GM18517 (cell line): ENCODE data around the gene ZBTB45.
"Not testable (repeated sequence)": the region's sequence is repeated elsewhere in the genome, so short reads cannot be mapped to it uniquely, and the experiment has no call there.

Experiments
- ATAC-seq: cut with Tn5 transposase; IDR thresholded peaks from one replicate; pipeline ENCODE4 v1.9.1; 2021; ENCODE audit warnings: mild to moderate bottlenecking, moderate library complexity; ENCODE audit not compliant: unreplicated experiment

ZBTB45 gene

DNA sequence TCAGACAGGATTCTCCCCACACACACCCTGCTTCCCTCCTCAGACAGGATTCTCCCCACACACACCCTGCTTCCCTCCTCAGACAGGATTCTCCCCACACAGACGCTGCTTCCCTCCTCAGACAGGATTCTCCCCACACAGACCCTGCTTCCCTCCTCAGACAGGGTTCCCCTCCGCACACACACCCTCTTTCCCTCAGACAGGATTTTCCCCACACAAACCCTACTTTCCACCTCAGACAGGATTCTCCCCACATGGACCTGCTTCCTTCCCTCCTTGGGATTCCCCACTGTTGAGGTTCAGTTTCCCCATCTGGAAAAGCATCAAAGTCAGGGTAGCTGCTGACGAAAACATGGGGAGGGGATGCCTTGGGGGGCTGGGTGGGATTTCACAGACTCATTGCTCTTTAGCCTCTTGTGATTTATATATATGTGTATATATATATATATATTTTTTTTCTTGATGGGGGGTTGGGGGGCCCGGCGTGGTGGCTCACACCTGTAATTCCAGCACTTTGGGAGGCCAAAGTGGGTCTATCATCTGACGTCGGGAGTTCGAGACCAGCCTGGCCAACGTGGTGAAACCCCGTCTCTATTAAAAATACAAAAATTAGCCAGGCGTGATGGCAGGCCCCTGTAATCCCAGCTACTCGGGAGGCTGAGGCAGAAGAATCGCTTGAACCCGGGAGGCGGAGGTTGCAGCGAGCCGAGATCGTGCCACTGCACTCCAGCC, 23.2 kb upstream of the ZBTB45 start:
- ATAC-seq: not testable (repeated sequence)

- ATAC-seq: not testable (repeated sequence)
Measured at GRCh38 chr19:58539169-58539559, 19.6 kb upstream of the ZBTB45 start.

GRCh38 chr19:58538257-58539168, 18.9 kb upstream of the ZBTB45 start:
- no peak for ATAC-seq

DNA sequence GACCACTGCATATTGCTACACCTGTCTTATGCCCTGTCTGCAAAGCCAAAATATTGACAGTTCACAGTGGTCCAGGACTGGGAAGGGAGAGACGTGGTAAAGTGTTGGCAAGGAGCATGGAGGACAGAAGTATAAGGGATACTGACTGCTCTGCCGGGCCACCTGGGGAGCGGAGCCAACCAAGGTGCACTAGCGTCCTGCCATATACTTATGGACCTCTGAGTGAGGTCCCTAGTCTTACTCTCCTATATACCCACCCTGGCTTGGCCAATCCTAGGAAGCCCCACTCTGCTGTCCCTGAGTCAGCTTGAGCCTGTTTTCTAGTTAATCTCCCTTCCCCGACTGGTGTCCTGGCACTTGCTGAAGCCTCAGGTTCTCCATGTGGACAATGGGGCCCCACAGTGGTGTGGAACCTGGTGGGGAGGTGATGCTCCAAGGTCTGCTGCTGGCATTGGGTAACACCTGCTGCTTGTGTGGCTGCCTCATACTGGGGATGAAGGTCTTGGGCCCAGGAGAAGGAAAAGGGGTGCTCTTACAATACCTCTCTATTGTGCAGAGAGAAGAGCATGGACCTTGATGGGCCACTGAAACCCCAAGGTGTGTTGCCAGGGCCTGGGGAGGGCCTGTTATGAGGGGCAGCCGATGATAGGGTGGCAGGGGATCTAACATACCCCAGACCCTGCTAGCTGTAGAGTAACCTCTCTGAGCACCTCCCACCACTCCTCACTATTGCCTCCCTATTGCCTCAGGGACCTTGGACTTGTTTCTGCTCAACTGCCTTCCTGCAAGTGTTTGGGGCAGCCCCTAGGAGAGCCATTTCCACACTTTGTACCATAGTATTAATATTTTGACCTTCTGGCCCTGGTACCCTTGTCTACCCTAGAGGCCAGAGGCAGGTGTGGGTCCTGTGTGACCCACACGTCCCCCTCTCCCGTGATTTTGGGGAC, 17.5 kb upstream of the ZBTB45 start:
- no peak for ATAC-seq

- ATAC-seq: no peak
Measured at GRCh38 chr19:58535857-58536256, 16.2 kb upstream of the ZBTB45 start.

DNA sequence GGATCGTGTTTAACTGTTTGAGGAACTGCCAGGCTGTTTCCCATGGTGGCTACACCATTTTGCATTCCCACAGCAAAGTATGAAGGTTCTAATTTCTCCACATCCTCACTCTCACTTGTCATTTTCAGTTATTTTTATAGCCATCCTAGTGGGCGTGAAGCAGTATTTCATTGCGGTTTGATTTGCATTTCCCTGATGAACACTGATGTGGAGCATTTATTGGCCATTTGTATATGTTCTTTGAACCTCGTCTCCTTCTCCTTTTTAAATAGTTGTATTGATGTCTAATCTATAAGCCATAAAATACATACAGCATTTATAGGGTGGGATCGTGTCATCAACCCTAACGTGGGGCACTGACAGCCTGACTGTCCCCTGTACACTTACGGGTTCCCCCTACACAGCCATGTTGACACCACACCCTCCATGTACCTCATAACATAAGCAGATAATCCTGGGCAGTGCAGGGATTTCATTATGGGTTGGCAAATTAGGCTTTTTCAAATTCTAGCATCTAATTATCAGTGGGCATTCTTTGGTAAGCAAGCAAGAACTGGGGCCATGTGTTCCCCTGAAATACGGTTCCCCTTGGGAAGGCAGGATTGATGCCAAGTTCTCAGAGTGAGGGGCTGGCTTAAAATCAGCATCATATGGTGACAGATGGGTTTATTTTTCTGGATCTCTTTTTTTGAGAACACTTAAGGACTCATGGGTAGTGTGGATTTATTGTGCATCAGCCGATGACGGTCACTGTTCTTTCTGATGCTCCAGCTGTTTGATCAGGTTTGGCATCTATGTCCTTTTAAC, 11.6 kb upstream of the ZBTB45 start:
- no peak for ATAC-seq

DNA sequence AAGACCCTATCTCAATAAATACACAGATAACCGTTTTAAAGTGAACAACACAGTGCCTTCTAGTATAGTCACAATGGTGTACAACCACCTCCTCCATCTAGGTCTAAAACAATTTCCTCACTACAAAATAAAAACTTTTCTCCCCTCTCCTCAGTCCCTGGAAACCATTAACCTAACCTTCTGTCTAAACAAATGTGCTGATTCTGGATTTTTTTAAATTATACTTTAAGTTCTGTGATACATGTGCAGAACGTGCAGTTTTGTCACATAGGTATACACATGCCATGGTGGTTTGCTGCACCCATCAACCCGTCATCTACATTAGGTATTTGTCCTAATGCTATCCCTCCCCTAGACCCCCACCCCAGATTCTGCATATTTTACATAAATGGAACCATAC, 9.8 kb upstream of the ZBTB45 start:
- ATAC-seq: no peak

DNA sequence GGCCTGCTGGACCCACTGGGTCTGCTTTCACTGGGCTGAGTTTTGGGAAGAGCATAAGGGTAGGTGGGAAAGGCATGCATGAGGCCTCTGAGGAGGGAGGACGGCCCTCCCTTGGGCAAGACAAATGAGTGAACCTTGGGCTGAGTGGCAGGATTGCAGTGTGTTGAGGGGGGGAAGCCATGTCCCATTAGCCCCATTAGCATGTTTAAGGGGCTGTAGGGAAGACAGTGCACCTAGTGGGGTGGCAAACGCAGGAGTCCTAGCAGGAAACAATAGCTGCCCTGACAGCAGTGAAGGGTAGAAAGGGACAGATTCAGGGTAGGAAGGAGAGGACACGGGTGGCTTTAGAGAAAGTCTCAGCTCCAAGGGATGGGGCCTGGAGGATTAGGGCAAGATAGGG, 3.1 kb upstream of the ZBTB45 start:
- no peak for ATAC-seq

- no peak for ATAC-seq
Measured at GRCh38 chr19:58521651-58522050, 2.0 kb upstream of the ZBTB45 start.

DNA sequence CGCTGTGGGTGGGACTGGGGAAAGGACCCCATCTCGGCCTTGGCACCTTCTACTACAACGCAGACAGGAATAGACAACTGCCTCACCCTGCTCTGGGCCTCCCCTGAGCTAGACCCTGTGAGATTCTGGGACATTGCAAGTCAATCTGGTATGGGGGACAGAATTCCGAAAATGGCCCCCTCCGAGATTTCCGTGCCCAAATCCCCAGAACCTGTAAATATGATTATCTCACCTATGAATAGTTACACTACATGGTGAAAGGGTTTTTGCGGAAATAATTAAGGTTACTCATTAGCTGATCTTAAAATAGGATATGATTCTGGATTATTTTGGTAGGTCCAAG, 618 bp upstream of the ZBTB45 start:
- no peak for ATAC-seq

GRCh38 chr19:58519087-58519354, 589 bp downstream of the ZBTB45 start:
- ATAC-seq: no peak

DNA sequence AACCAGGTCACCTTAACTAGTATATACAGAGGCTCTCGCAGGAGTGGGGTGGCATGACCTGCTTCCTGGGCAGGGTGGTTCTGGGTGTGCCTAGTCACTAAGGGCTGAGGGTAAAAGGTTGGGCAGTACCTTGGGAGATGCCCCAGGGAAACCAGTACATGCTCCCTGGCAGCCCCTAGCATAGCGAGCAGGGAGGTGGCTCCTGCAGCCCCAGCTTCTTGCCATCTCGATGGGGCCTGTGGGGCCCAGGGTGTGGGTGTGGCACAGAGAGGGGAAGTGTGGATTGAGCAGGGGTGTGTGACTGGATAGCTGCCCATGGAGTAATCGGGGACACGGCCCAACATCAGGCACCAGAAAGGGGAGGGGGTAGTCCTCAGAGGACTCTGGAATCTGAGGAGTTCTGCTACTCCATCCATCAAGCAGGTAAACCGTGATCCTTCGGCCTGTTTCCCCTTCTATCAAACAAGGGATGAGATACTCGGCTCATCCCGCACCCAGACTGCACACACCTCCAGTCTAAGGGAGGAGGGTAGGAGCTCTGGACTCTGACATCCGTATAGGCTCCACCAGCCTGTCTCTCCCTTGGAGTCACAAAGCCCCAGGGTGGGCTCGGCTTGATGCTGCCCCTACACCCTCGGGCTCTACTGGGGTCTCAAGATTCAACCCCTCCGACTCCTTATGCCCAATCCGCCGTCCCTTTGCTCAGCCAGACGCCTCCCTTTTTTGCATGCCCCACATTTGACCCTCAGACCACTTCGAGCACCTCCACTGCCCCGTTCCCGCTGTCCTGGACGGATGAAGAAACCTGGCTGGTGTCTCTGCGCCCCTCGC, 1.1 kb downstream of the ZBTB45 start:
- ATAC-seq: no peak

DNA sequence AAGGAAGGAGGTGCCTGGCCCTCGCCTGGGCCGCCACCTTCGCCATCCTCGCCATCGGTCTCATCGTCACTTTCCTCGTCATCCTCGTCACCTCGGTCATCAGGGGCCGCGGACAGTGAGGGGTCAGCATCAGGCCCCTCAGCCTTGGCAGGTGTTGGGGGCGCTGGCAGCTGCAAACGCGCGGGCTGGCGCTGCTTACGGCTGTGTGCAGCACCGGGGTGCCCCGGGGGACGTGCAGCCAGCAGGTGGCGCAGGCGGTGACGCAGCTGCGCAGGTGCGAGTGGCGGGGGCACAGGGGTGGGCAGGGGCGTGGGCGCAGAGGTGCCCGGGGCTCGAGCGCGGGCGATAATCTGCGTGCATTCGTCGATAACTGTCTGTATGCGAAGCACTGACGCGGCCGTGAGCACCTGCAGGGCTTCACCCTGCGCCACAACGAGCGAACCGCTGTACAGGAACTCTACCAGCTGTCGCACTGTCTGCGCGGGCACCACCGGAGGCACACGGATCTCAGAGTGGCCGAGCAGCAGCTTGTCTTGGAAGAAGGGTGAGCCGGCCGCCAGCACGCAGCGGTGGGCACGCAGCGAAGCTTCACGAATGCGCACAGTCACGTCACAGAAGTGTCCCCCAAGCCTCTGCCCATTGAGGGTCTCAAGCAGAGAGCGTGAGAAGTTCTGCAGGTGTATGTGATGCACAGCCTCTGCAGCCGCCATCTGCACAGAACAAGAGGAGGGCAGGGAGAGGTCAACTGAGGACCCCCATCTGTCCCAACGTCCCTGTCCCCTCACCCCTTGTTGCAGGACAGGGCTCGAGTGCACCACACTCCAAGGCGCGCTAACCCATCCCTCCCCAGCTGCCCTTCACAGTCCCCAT, 2.4 kb downstream of the ZBTB45 start:
- ATAC-seq: no peak

GRCh38 chr19:58516246-58516836, 3.3 kb downstream of the ZBTB45 start:
- ATAC-seq: no peak

GRCh38 chr19:58515259-58515658, 4.4 kb downstream of the ZBTB45 start:
- no peak for ATAC-seq

- no peak for ATAC-seq
Measured at GRCh38 chr19:58514564-58515022, 5.0 kb downstream of the ZBTB45 start.

DNA sequence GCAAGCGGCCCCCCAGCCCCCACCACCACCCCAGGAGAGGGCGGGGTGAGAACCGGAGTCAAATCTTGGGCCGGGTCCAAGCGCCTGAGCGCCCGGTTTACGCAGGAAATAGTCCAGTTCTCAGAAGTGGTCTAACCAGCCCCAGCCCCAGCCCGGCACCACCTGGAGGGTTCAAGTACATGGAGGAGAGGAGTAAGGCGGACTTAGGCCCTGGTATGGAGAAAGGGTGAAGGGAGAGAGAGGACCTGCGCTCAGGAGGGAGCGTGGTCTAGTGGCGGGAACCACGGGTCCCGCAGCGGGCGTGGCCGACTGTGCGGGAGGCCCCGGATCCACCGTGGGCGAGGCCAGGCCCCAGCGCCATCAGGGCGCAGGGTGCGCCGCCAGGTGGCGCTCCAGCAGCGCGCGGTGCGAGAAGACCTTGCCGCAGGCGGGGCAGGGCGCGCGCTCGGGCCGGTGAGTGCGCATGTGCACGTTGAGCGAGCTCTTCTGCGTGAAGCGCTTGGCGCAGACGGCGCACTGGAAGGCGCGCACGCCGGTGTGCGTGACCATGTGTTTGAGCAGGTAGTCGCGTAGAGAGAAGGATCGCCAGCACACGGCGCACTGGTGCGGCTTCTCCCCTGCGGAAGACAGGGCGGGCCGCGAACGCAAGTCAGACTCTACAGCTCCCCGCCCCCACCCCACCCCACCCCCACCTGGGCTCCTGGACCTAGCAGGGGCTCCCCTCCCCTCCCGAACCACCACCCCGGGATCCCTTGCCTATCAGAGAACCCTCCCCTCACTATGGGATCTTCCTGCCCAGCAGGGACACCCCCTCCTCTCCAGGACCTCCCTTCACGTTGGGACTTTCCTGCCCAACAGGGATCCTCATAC, 5.7 kb downstream of the ZBTB45 start:
- peak; percentile 65 for ATAC-seq
